Subcutaneous adipose tissue (tissue), 4 donors: Measurements from ENCODE around the gene FUT3. TPM values are rescaled to one million over a fixed set of nuclear protein-coding genes. Genes with fewer than 3 reads are reported as not detected.

ENCODE experiments used
- total RNA-seq, 4 donors: library from RNA; depleted of rRNA; stranded (reverse); fragments of >200 nt; gene quantifications; one replicate each; pipeline ENCODE4 v1.1.0, GENCODE V29; 2016
- TF ChIP-seq, protein P1 (sequence below): fragments of 450-650 bp; IDR thresholded peaks from one replicate; pipeline ENCODE4 v1.5.1; 2016; ENCODE audit warnings: low read depth, mild to moderate bottlenecking, control low read depth, antibody characterized with exemption, moderate library complexity

The FUT3 gene
- total RNA-seq, 4 donors from 2014 or later = not detected

GRCh38 chr19:5806905-5807304 is 44.3 kb downstream of the FUT3 start:
- TF ChIP-seq, protein P1, sequence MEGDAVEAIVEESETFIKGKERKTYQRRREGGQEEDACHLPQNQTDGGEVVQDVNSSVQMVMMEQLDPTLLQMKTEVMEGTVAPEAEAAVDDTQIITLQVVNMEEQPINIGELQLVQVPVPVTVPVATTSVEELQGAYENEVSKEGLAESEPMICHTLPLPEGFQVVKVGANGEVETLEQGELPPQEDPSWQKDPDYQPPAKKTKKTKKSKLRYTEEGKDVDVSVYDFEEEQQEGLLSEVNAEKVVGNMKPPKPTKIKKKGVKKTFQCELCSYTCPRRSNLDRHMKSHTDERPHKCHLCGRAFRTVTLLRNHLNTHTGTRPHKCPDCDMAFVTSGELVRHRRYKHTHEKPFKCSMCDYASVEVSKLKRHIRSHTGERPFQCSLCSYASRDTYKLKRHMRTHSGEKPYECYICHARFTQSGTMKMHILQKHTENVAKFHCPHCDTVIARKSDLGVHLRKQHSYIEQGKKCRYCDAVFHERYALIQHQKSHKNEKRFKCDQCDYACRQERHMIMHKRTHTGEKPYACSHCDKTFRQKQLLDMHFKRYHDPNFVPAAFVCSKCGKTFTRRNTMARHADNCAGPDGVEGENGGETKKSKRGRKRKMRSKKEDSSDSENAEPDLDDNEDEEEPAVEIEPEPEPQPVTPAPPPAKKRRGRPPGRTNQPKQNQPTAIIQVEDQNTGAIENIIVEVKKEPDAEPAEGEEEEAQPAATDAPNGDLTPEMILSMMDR = no peak

GRCh38 chr19:5806133-5806489 is 45.1 kb downstream of the FUT3 start:
- TF ChIP-seq, protein P1 = no peak

DNA sequence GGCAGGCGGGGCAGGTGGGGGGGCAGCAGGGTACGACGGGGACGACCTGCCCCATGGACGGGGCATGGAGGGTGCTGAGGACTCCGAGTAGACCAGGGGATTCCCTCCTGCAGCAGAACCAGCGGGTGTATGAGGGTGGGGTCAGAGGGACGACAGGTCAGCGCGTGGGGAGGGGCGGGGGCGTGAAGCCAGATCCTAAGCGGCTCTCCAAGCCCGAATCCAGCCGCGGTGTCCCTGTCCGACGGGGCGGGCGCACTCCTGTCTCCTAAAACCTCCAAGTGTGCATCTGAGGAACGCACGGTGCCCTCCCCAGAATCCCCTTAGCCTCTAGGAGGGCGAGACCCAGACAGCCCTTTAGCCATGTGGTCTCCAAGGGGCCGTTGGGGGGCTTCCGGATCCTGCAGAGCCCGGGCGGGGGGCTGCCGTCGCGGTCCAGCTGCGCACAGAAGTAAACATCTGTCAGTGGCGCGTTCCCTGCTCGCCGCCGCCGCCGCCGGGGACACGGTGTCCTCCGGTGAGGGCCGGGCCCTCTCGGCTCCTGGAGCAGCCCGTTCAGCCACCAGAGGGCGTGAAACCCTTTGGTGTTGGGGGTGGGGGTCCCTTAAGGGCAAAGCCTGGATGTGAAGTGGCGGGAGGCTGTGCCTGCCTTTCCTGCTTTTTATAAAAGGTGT is 45.7 kb downstream of the FUT3 start:
- TF ChIP-seq, protein P1 = no peak

- TF ChIP-seq, protein P1 = no peak
Measured at GRCh38 chr19:5804516-5805461, 46.5 kb downstream of the FUT3 start, which contains the start of gene NRTN. Gene NRTN, plus strand, starts transcription at chr19:5805067. Its CDS starts 19,099 bp downstream, at chr19:5824166.

GRCh38 chr19:5803752-5804515 is 47.3 kb downstream of the FUT3 start:
- TF ChIP-seq, protein P1 = no peak

GRCh38 chr19:5803441-5803751 is 47.9 kb downstream of the FUT3 start:
- TF ChIP-seq, protein P1 = no peak
